K562 (cell line): ENCODE measurements around the gene TRNT1. TPM values are rescaled to one million over a fixed set of nuclear protein-coding genes. Genes with fewer than 3 reads are reported as not detected.

Source experiments
- ATAC-seq: fragments of 200-7000 bp; cut with Tn5 transposase; 3 replicates; pipeline ENCODE4 v1.9.1; 2020; ENCODE audit warnings: moderate library complexity
- BruUV-seq: library from RNA; stranded (reverse); fragments of 400-500 nt; replicated peaks from 2 replicates; lab custom pipeline; 2021; lab: Mats Ljungman, UMichigan
- CTCF ChIA-PET: fragments of 300-600 bp; formaldehyde crosslinking; extraction: SDS; loops from one replicate; lab custom pipeline; 2021; ENCODE audit warnings: low intra/inter-chr PET ratio; lab: Yijun Ruan, JAX
- POLR2A ChIA-PET: fragments of 300-600, 350-650 bp; sonication (Branson Sonifier 250); formaldehyde crosslinking; extraction: SDS; loops from one replicate; lab custom pipeline; 2021; ENCODE audit warnings: antibody characterized with exemption, inconsistent platforms; lab: Yijun Ruan, JAX
- DNase-seq, 4 experiments: peaks; one replicate each; pipeline versions ENCODE4 v3.0.0 to v3.0.0-alpha.2; 2011 to 2018; ENCODE audit warnings: low spot score in 3 of 4, mixed read lengths in 3 of 4; ENCODE audit errors: extremely low read depth in 1 of 4
- FAIRE-seq: peaks from 2 replicates; lab custom pipeline; 2011; peaks lifted over from hg19 to GRCh38; lab: Jason Lieb, UNC
- H2AFZ ChIP-seq: 2 replicates; pipeline ENCODE4 v1.6.0; 2011; ENCODE audit warnings: low read depth, low read length, control low read depth, inconsistent platforms
- H3K27ac ChIP-seq: fragments of 200-600 bp; 3 replicates; pipeline ENCODE4 v1.8.0; 2011; ENCODE audit warnings: low read depth, mild to moderate bottlenecking, control low read depth, inconsistent platforms, low read length, moderate library complexity, mixed read lengths; ENCODE audit errors: extremely low read depth
- H3K27me3 ChIP-seq, 2 experiments: fragments of 300-600 bp in 1 of 2; 2 replicates in 1 of 2; 3 replicates in 1 of 2; pipeline versions ENCODE4 v1.6.0 to v1.8.0; 2011; ENCODE audit warnings: inconsistent platforms in 2 of 2, low read length in 2 of 2, mild to moderate bottlenecking in 1 of 2, mixed read lengths in 1 of 2, moderate library complexity in 1 of 2; ENCODE audit not compliant: control insufficient read depth in 2 of 2, insufficient read depth in 2 of 2
- H3K36me3 ChIP-seq: fragments of 300-600 bp; 3 replicates; pipeline ENCODE4 v1.8.0; 2011; ENCODE audit warnings: mild to moderate bottlenecking, low read length, inconsistent platforms; ENCODE audit not compliant: control insufficient read depth, insufficient read depth
- H3K4me1 ChIP-seq, 2 experiments: fragments of 200-600 bp in 1 of 2; replicated peaks in 1 of 2; 2 replicates in 1 of 2; 3 replicates in 1 of 2; pipeline versions ENCODE4 v1.5.1 to v1.8.0; 2011; ENCODE audit warnings: inconsistent platforms in 2 of 2, low read length in 2 of 2, mild to moderate bottlenecking in 1 of 2, mixed read lengths in 1 of 2, moderate library complexity in 1 of 2; ENCODE audit not compliant: control insufficient read depth in 2 of 2, insufficient read depth in 2 of 2
- H3K4me2 ChIP-seq: 2 replicates; pipeline ENCODE4 v1.6.1; 2011; ENCODE audit warnings: low read length, control low read depth, inconsistent platforms, mixed read lengths; ENCODE audit not compliant: insufficient read depth
- H3K4me3 ChIP-seq: fragments of 200-600 bp; sonication (generic), shearing (Covaris generic); 2 replicates; pipeline ENCODE4 v1.5.1; 2016; ENCODE audit warnings: control low read depth, inconsistent platforms
- H3K79me2 ChIP-seq: fragments of 200-600 bp; 3 replicates; pipeline ENCODE4 v1.8.0; 2011; ENCODE audit warnings: low read length, inconsistent platforms; ENCODE audit not compliant: control insufficient read depth, insufficient read depth
- H3K9ac ChIP-seq, 2 experiments: 2 replicates each; pipeline versions ENCODE4 v1.6.0 to v1.6.1; 2011; ENCODE audit warnings: low read depth in 2 of 2, low read length in 2 of 2, control low read depth in 1 of 2, inconsistent platforms in 1 of 2, mild to moderate bottlenecking in 1 of 2, mixed read lengths in 1 of 2; ENCODE audit not compliant: insufficient read depth in 1 of 2
- H3K9me1 ChIP-seq: one replicate; pipeline ENCODE4 v1.6.0; 2011; ENCODE audit warnings: inconsistent platforms, mild to moderate bottlenecking, low read length, moderate library complexity; ENCODE audit not compliant: control insufficient read depth, insufficient read depth
- H3K9me3 ChIP-seq: replicated peaks from 2 replicates; pipeline ENCODE4 v1.5.1; 2011; ENCODE audit warnings: low read depth, low read length, inconsistent platforms; ENCODE audit not compliant: control insufficient read depth, insufficient read depth
- H4K20me1 ChIP-seq: replicated peaks from 2 replicates; pipeline ENCODE4 v1.6.1; 2011; ENCODE audit warnings: low read length, inconsistent platforms, mixed read lengths; ENCODE audit not compliant: control insufficient read depth, insufficient read depth
- CBX5 ChIP-seq: IDR thresholded peaks from 2 replicates; pipeline ENCODE4 v1.6.1; 2014; ENCODE audit warnings: low read depth, borderline replicate concordance
- GATA2 ChIP-seq: sonication (generic); formaldehyde crosslinking; IDR thresholded peaks from 2 replicates; pipeline ENCODE4 v1.4.0; 2020; ENCODE audit warnings: mild to moderate bottlenecking, missing genetic modification reagents
- KAT7 ChIP-seq: sonication (generic); formaldehyde crosslinking; IDR thresholded peaks from 2 replicates; pipeline ENCODE4 v1.8.0; 2022; ENCODE audit warnings: missing genetic modification reagents, mild to moderate bottlenecking, borderline replicate concordance
- KDM1A ChIP-seq, 2 experiments: fragments of 450-650 bp; IDR thresholded peaks; 2 replicates each; pipeline ENCODE4 v1.6.1; 2016; ENCODE audit warnings: mild to moderate bottlenecking in 2 of 2
- KLF1 ChIP-seq: fragments of 450-650 bp; IDR thresholded peaks from 2 replicates; pipeline ENCODE4 v1.6.1; 2016; ENCODE audit warnings: missing genetic modification characterization, missing compliant biosample characterization
- PHTF2 ChIP-seq: fragments of 250-450 bp; sonication (Bioruptor Pico); IDR thresholded peaks from 2 replicates; pipeline ENCODE4 v1.5.0; 2021; ENCODE audit warnings: mild to moderate bottlenecking
- PPARD ChIP-seq: fragments of 250-450 bp; sonication (Bioruptor Pico); IDR thresholded peaks from 2 replicates; pipeline ENCODE4 v1.8.0; 2022; ENCODE audit warnings: inconsistent platforms, mild to moderate bottlenecking, moderate library complexity
- TAF1 ChIP-seq: IDR thresholded peaks from 2 replicates; pipeline ENCODE4 v1.6.1; 2011; ENCODE audit warnings: mild to moderate bottlenecking, low read length, moderate library complexity; ENCODE audit not compliant: insufficient read depth, control insufficient read depth, severe bottlenecking; ENCODE audit errors: extremely low read depth
- TEAD1 ChIP-seq, 2 experiments: fragments of 450-650 bp in 1 of 2; sonication (generic) in 1 of 2; formaldehyde crosslinking; IDR thresholded peaks; 2 replicates each; pipeline versions ENCODE4 v1.4.0 to v1.8.0; 2020 to 2022; ENCODE audit warnings: mild to moderate bottlenecking in 2 of 2, missing genetic modification reagents in 1 of 2
- TGIF2 ChIP-seq: sonication (generic); formaldehyde crosslinking; IDR thresholded peaks from 2 replicates; pipeline ENCODE4 v1.8.1; 2022; ENCODE audit warnings: mild to moderate bottlenecking, missing genetic modification reagents, moderate library complexity
- THAP7 ChIP-seq: fragments of 250-450 bp; sonication (Bioruptor Pico); IDR thresholded peaks from 2 replicates; pipeline ENCODE4 v1.5.0; 2021
- ZBTB12 ChIP-seq: fragments of 250-450 bp; sonication (Bioruptor Pico); IDR thresholded peaks from 2 replicates; pipeline ENCODE4 v1.4.0; 2020
- ZNF41 ChIP-seq: fragments of 250-450 bp; sonication (Bioruptor Pico); conservative IDR thresholded peaks from 2 replicates; pipeline ENCODE4 v1.4.0; 2020; ENCODE audit warnings: mild to moderate bottlenecking
- WGBS: fragments of 100-300 bp; shearing (Covaris generic); methylation state at CpG from one replicate; pipeline ENCODE4 v1.1.6; 2016; ENCODE audit warnings: low coverage, mixed read lengths; ENCODE audit not compliant: insufficient coverage; ENCODE audit errors: missing lambda C conversion rate; 5-methylcytosine and 5-hydroxymethylcytosine counted together
- in situ Hi-C: fragments of 300-500 bp; cut with MboI; formaldehyde crosslinking; loops from 4 replicates; pipeline ENCODE4 v1.15.0; 2018; ENCODE audit warnings: inconsistent platforms, mixed read lengths
- intact Hi-C: fragments of 100-400 bp; cut with micrococcal nuclease; formaldehyde crosslinking; loops from 2 replicates; pipeline ENCODE4 v1.14.2; 2022
- polyA plus RNA-seq, 8 experiments: library from polyadenylated mRNA; depleted of rRNA in 4 of 8; stranded (reverse) in 5 of 8; unstranded in 3 of 8; fragments of >200 nt; fragmentation: Nextera tagmentation in 2 of 8; fragmentation: Illumina TruSeq in 1 of 8; extraction: Ambion mirVana in 2 of 8; extraction: Trizol in 1 of 8; gene quantifications; 2 replicates each; pipeline versions ENCODE4 v1.2.1 to v1.2.3, GENCODE V29; 2011 to 2014; ENCODE audit warnings: inconsistent platforms in 1 of 8, missing spikeins in 1 of 8
- total RNA-seq, 7 experiments: library from RNA; depleted of rRNA in 6 of 7; stranded (reverse); fragments of >200 nt in 6 of 7; fragmentation: Illumina TruSeq in 2 of 7; extraction: Trizol in 2 of 7; gene quantifications; 2 replicates each; pipeline versions ENCODE4 v1.2.1 to v1.2.3, GENCODE V29; 2011 to 2021; ENCODE audit warnings: low replicate concordance in 1 of 7

The TRNT1 gene
- total and polyA plus RNA-seq, 9 of the 15 experiments (the other 6 are each of a cell fraction or from before 2014, with no cell fraction given): 38.1 to 58.2 (median 47.4) TPM

GRCh38 chr3:3102751-3103150 lies 24.0 kb upstream of the TRNT1 start:
- no peaks in the 10 kb centered on the region for H3K9me1 ChIP-seq
- intact Hi-C loops: no loop called here
- H4K20me1 ChIP-seq: no peaks in the 10 kb centered on the region
- H3K9me3 ChIP-seq: no peaks in the 10 kb centered on the region
- FAIRE-seq (no peak), DNase-seq (no peak), ATAC-seq (no peak)
- 1% methylated on average over 6 of the region's 6 CpGs for WGBS
- H2AFZ ChIP-seq: no peak overlapping the region
- H3K27ac ChIP-seq: no peak overlapping the region
- H3K9ac ChIP-seq: no peak overlapping the region
- in situ Hi-C loops: no loop called here
- no peaks in the 10 kb centered on the region for H3K79me2 ChIP-seq
- BruUV-seq: no TSS peak
- TF ChIP-seq PPARD (CRISPR knock-in tag): no peak
- no peak for TF ChIP-seq GATA2 (CRISPR knock-in tag)
- no peak for TF ChIP-seq ZNF41 (CRISPR knock-in tag)
- TF ChIP-seq TGIF2: no peak
- no peak for TF ChIP-seq KLF1 (tag)
- no peak for TF ChIP-seq ZBTB12 (CRISPR knock-in tag)
- TF ChIP-seq TEAD1 (CRISPR knock-in tag; IDR thresholded peaks at IDR 0.05): no peak
- TF ChIP-seq PHTF2 (CRISPR knock-in tag): no peak
- TF ChIP-seq CBX5: no peak
- TF ChIP-seq THAP7: no peak
- TF ChIP-seq KAT7 (CRISPR knock-in tag): no peak
- TF ChIP-seq TAF1: no peak
- TF ChIP-seq KDM1A (IDR thresholded peaks at IDR 0.05): no peak
- H3K27me3 ChIP-seq: peaks cover 6 to 14% of the 10 kb centered on the region in 2 experiments; a peak in 3 of 5 replicates
- ChIA-PET CTCF (no interaction called here), POLR2A (interaction anchor here (0.6 kb wide), 1 partner anchor 1109 kb away, joined by 3 read pairs; no protein-coding TSS in a partner anchor)
- no peak overlapping the region for H3K4me3 ChIP-seq
- no peaks in the 10 kb centered on the region; a peak in 1 of 5 replicates for H3K4me1 ChIP-seq
- no peaks in the 10 kb centered on the region for H3K36me3 ChIP-seq
- no peak overlapping the region for H3K4me2 ChIP-seq
